Measurements from ENCODE around the gene RBM20. TPM values are rescaled to one million over a fixed set of nuclear protein-coding genes. Genes with fewer than 3 reads are reported as not detected.
"Not testable (repeated sequence)": the region's sequence is repeated elsewhere in the genome, so short reads cannot be mapped to it uniquely, and the experiment has no call there.

RBM20 gene
- total RNA-seq, 3 donors from 2014 or later, result 0.48 to 3.1 (median 1.6) TPM

DNA sequence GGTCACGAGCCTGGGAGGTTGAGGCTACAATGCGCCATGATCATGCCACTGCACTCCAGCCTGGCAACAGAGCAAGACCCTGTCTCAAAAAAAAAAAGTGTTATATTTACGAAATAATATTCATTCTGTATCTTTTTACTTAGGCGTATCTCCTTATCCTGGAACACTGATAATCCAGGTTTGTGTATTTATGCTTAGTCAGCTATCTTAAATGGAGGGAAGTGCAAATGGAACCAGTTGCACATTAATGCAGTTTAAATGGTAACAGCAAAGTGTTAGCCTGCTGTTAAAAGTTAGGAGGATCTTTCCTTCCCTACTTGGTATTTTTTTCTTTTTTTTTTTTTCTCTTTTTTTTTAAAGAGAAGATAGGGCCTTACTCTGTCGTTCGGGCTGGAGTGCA lies 36.0 kb upstream of the RBM20 start:
- TF ChIP-seq POLR2AphosphoS5 (IDR thresholded peaks at IDR 0.05) (no peak), POLR2A (IDR thresholded peaks at IDR 0.05) (no peak), CTCF (IDR thresholded peaks at IDR 0.05) (no peak)
- no peak for DNase-seq (ENCODE audit: low spot score in 2 of 2)

DNA sequence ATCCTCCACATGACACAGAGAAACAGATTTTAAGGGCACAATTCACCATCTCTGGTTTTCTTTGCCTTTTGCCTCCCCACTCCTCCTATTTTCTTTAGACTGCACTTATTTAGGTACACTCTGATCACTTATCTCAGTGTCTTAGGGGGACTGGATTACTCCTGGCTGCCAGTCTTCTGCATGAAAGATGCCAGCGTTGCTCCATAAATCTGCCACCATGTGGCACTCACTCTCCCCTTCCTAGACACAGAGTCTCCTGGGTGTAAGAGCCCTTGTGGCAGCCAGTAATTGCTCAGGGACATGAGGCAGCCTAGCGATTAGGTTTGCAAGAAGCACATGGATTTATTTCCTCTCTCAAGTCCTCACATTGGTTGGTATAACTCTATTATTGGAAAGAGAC lies 34.5 kb upstream of the RBM20 start:
- no peak for DNase-seq (ENCODE audit: low spot score in 2 of 2)
- Histone ChIP-seq H3K27ac (no peak overlapping the region), H3K4me1 (no peaks in the 10 kb centered on the region), H3K9me3 (no peaks in the 10 kb centered on the region), H3K36me3 (no peaks in the 10 kb centered on the region), H3K4me3 (no peak overlapping the region), H3K27me3 (no peaks in the 10 kb centered on the region)
- intact Hi-C loops (cut with DNase I; ENCODE audit: low total_unique reads), result no loop called here
- TF ChIP-seq POLR2AphosphoS5 (IDR thresholded peaks at IDR 0.05) (no peak), CTCF (IDR thresholded peaks at IDR 0.05) (no peak), POLR2A (IDR thresholded peaks at IDR 0.05) (no peak)

More for the DNA sequence above, 36.0 kb upstream of the RBM20 start:
- Histone ChIP-seq H3K9me3 (no peaks in the 10 kb centered on the region), H3K4me1 (no peaks in the 10 kb centered on the region), H3K27me3 (no peaks in the 10 kb centered on the region), H3K36me3 (no peaks in the 10 kb centered on the region), H3K27ac (no peak overlapping the region), H3K4me3 (no peak overlapping the region)
- intact Hi-C loops (cut with DNase I; ENCODE audit: low total_unique reads), result no loop called here

GRCh38 chr10:110610308-110610774 lies 33.8 kb upstream of the RBM20 start:
- intact Hi-C loops (cut with DNase I; ENCODE audit: low total_unique reads), result no loop called here
- Histone ChIP-seq H3K4me1 (no peaks in the 10 kb centered on the region), H3K27me3 (no peaks in the 10 kb centered on the region), H3K36me3 (no peaks in the 10 kb centered on the region), H3K9me3 (no peaks in the 10 kb centered on the region), H3K4me3 (no peak overlapping the region), H3K27ac (no peak overlapping the region)
- TF ChIP-seq POLR2AphosphoS5 (IDR thresholded peaks at IDR 0.05) (no peak), POLR2A (IDR thresholded peaks at IDR 0.05) (no peak), CTCF (IDR thresholded peaks at IDR 0.05) (peak; percentile 41 to 68 (median 62))
- no peak for DNase-seq (ENCODE audit: low spot score in 2 of 2)

DNA sequence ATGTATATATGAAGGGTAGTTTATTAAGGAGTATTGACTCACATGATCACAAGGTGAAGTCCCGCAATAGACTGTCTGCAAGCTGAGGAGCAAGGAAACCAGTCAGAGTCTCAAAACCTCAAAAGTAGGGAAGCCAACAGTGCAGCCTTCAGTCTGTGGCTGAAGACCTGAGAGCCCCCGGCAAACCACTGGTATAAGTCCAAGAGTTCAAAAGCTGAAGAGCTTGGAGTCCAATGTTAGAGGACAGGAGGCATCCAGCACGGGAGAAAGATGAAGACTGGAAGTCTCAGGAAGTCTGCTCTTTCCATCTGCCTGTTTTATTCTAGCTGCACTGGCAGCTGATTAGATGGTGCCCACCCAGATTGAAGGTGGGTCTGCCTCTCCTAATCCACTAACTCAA lies 33.4 kb upstream of the RBM20 start:
- H3K27ac ChIP-seq; intact Hi-C loops (cut with DNase I; ENCODE audit: low total_unique reads); DNase-seq (ENCODE audit: low spot score in 2 of 2); H3K9me3 ChIP-seq; H3K4me3 ChIP-seq; H3K27me3 ChIP-seq; H3K4me1 ChIP-seq; H3K36me3 ChIP-seq: not testable (repeated sequence)

GRCh38 chr10:110612087-110612486 lies 32.0 kb upstream of the RBM20 start:
- no peak for TF ChIP-seq POLR2AphosphoS5 (IDR thresholded peaks at IDR 0.05)
- no peak for TF ChIP-seq CTCF (IDR thresholded peaks at IDR 0.05)
- TF ChIP-seq POLR2A (IDR thresholded peaks at IDR 0.05), result no peak
- DNase-seq (ENCODE audit: low spot score in 2 of 2), result no peak
- no peaks in the 10 kb centered on the region for H3K36me3 ChIP-seq
- H3K9me3 ChIP-seq, result no peaks in the 10 kb centered on the region
- H3K27ac ChIP-seq, result no peak overlapping the region
- no peak overlapping the region for H3K4me3 ChIP-seq
- no peaks in the 10 kb centered on the region for H3K4me1 ChIP-seq
- intact Hi-C loops (cut with DNase I; ENCODE audit: low total_unique reads), result no loop called here
- no peaks in the 10 kb centered on the region for H3K27me3 ChIP-seq

DNA sequence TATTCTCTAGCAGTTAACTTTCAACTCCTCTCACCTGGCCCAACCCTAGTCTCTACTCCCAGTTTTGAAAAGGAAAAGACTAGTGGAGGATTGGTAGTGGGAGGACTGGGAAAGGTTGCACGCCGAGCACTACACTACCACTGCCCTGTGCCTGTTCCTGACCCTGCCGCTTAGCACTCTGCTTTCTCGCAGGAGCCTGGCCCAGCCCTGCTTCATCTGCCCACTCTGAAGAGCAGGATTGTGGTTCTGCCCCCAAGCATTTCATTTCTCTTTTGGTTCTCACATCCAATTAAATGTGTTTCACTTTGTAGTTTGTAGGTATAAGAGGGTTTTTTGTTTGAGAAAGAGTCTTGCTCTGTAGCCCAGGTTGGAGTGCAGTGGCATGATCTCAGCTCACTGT lies 31.5 kb upstream of the RBM20 start:
- intact Hi-C loops (cut with DNase I; ENCODE audit: low total_unique reads), result no loop called here
- Histone ChIP-seq H3K36me3 (no peaks in the 10 kb centered on the region), H3K27me3 (no peaks in the 10 kb centered on the region), H3K4me1 (no peaks in the 10 kb centered on the region), H3K27ac (no peak overlapping the region), H3K4me3 (no peak overlapping the region), H3K9me3 (no peaks in the 10 kb centered on the region)
- TF ChIP-seq POLR2A (IDR thresholded peaks at IDR 0.05), result no peak
- no peak for TF ChIP-seq POLR2AphosphoS5 (IDR thresholded peaks at IDR 0.05)
- no peak for TF ChIP-seq CTCF (IDR thresholded peaks at IDR 0.05)
- DNase-seq (ENCODE audit: low spot score in 2 of 2), result no peak

Measured in breast epithelium (tissue), 4 donors.